Neural cell (in vitro differentiated cells): Measurements from ENCODE around the gene ADGRL3. TPM values are rescaled to one million over a fixed set of nuclear protein-coding genes. Genes with fewer than 3 reads are reported as not detected.

ENCODE experiments used
- H2AFZ ChIP-seq: fragments of 200-600, 300-800 bp; sonication (generic), shearing (Covaris generic); 2 replicates; pipeline ENCODE4 v1.6.0; 2014; ENCODE audit warnings: low read depth, mild to moderate bottlenecking, antibody characterized with exemption, low read length, moderate library complexity
- H3F3A ChIP-seq: fragments of 200-600 bp; shearing (Covaris generic); 2 replicates; pipeline ENCODE4 v1.6.1; 2016; ENCODE audit warnings: mild to moderate bottlenecking, moderate library complexity, mixed read lengths, antibody characterized with exemption, low read length; ENCODE audit not compliant: insufficient read depth, poor library complexity, severe bottlenecking
- H3K27ac ChIP-seq: fragments of 200-600, 300-800 bp; sonication (generic), shearing (Covaris generic); 2 replicates; pipeline ENCODE4 v1.5.1; 2014; ENCODE audit warnings: mild to moderate bottlenecking, low read length, moderate library complexity
- H3K27me3 ChIP-seq: fragments of 300-800, 200-600 bp; sonication (generic), shearing (Covaris generic); 2 replicates; pipeline ENCODE4 v1.6.0; 2014; ENCODE audit warnings: mild to moderate bottlenecking, low read depth, low read length, moderate library complexity; ENCODE audit not compliant: insufficient read depth
- H3K36me3 ChIP-seq: fragments of 300-800, 200-600 bp; sonication (generic), shearing (Covaris generic); 2 replicates; pipeline ENCODE4 v1.5.1; 2014; ENCODE audit warnings: mild to moderate bottlenecking, antibody characterized with exemption, low read length, moderate library complexity; ENCODE audit not compliant: insufficient read depth
- H3K4me2 ChIP-seq: fragments of 300-800, 200-600 bp; sonication (generic), shearing (Covaris generic); 2 replicates; pipeline ENCODE4 v1.6.0; 2014; ENCODE audit warnings: mild to moderate bottlenecking, low read length
- H3K4me3 ChIP-seq: fragments of 300-800, 200-600 bp; sonication (generic), shearing (Covaris generic); 2 replicates; pipeline ENCODE4 v1.5.1; 2014; ENCODE audit warnings: mild to moderate bottlenecking, low read length, moderate library complexity
- H3K79me2 ChIP-seq: fragments of 200-600 bp; shearing (Covaris generic); replicated peaks from 2 replicates; pipeline ENCODE4 v1.6.0; 2014; ENCODE audit warnings: mild to moderate bottlenecking, low read length, moderate library complexity; ENCODE audit not compliant: insufficient read depth
- H3K9ac ChIP-seq: fragments of 300-800, 200-600 bp; sonication (generic), shearing (Covaris generic); 2 replicates; pipeline ENCODE4 v1.6.1; 2016; ENCODE audit warnings: mild to moderate bottlenecking, low read length, mixed read lengths
- H3K9me2 ChIP-seq: fragments of 200-600 bp; shearing (Covaris generic); 2 replicates; pipeline ENCODE4 v1.6.1; 2016; ENCODE audit warnings: mild to moderate bottlenecking, low read length, mixed read lengths; ENCODE audit not compliant: insufficient read depth
- H3K9me3 ChIP-seq: fragments of 200-600, 300-800 bp; sonication (generic), shearing (Covaris generic); 2 replicates; pipeline ENCODE4 v1.6.1; 2016; ENCODE audit warnings: mild to moderate bottlenecking, mixed run types, low read length, moderate library complexity, mixed read lengths
- H4K20me1 ChIP-seq: fragments of 200-600 bp; shearing (Covaris generic); 2 replicates; pipeline ENCODE4 v1.6.1; 2016; ENCODE audit warnings: mild to moderate bottlenecking, mixed run types; ENCODE audit not compliant: insufficient read depth
- CTCF ChIP-seq: fragments of 450-650 bp; IDR thresholded peaks from 2 replicates; pipeline ENCODE4 v1.5.1; 2014; ENCODE audit warnings: antibody characterized with exemption, mild to moderate bottlenecking, moderate library complexity; ENCODE audit not compliant: poor library complexity, severe bottlenecking
- EP300 ChIP-seq: fragments of 450-650 bp; conservative IDR thresholded peaks from 2 replicates; pipeline ENCODE4 v1.6.1; 2014; ENCODE audit warnings: antibody characterized with exemption, mild to moderate bottlenecking, moderate library complexity; ENCODE audit not compliant: poor library complexity, severe bottlenecking
- EZH2 ChIP-seq: fragments of 200-600, 300-800 bp; shearing (Covaris generic), sonication (generic); IDR thresholded peaks from 2 replicates; pipeline ENCODE4 v1.6.1; 2014; ENCODE audit warnings: antibody characterized with exemption, low read length, borderline replicate concordance, mild to moderate bottlenecking; ENCODE audit not compliant: insufficient read depth, poor library complexity, severe bottlenecking
- MXI1 ChIP-seq: fragments of 450-650 bp; conservative IDR thresholded peaks from 2 replicates; pipeline ENCODE4 v1.6.1; 2014; ENCODE audit warnings: antibody characterized with exemption, mild to moderate bottlenecking; ENCODE audit not compliant: poor library complexity, severe bottlenecking
- POLR2AphosphoS5 ChIP-seq: IDR thresholded peaks from 2 replicates; pipeline ENCODE4 v1.6.1; 2012
- RAD21 ChIP-seq: fragments of 450-650 bp; conservative IDR thresholded peaks from 2 replicates; pipeline ENCODE4 v1.6.1; 2014; ENCODE audit warnings: antibody characterized with exemption, mild to moderate bottlenecking, moderate library complexity
- REST ChIP-seq: IDR thresholded peaks from 2 replicates; pipeline ENCODE4 v1.6.1; 2012; ENCODE audit warnings: borderline replicate concordance
- SMC3 ChIP-seq: fragments of 450-650 bp; conservative IDR thresholded peaks from 2 replicates; pipeline ENCODE4 v1.6.1; 2014; ENCODE audit warnings: antibody characterized with exemption, mild to moderate bottlenecking, moderate library complexity; ENCODE audit not compliant: poor library complexity
- TAF1 ChIP-seq: IDR thresholded peaks from 2 replicates; pipeline ENCODE4 v1.6.1; 2012; ENCODE audit warnings: low read depth
- polyA plus RNA-seq: library from polyadenylated mRNA; depleted of rRNA; stranded (reverse); fragments of >200 nt; gene quantifications from 2 replicates; pipeline ENCODE4 v1.2.3, GENCODE V29; 2014

The ADGRL3 gene
- polyA plus RNA-seq, 1 donor from 2014 or later, result 99.4 TPM

GRCh38 chr4:61995717-61996340 lies 795.7 kb downstream of the ADGRL3 start:
- H3K36me3 ChIP-seq, result no peaks in the 10 kb centered on the region
- no peak overlapping the region for H3K4me3 ChIP-seq
- H2AFZ ChIP-seq, result no peak overlapping the region
- no peaks in the 10 kb centered on the region for H3K9me3 ChIP-seq
- H3K27ac ChIP-seq, result peak overlapping the region; percentile 35
- H3K9ac ChIP-seq, result no peak overlapping the region
- H3K9me2 ChIP-seq, result no peaks in the 10 kb centered on the region
- H3K79me2 ChIP-seq, result no peaks in the 10 kb centered on the region
- H3K27me3 ChIP-seq, result no peaks in the 10 kb centered on the region
- no peak overlapping the region for H3K4me2 ChIP-seq
- H4K20me1 ChIP-seq, result no peaks in the 10 kb centered on the region
- TF ChIP-seq RAD21 (no peak), POLR2AphosphoS5 (peak; percentile 80), REST (no peak), TAF1 (no peak), MXI1 (no peak), EZH2 (no peak), CTCF (no peak), SMC3 (no peak), EP300 (peak; percentile 99)
- H3F3A ChIP-seq, result no peaks in the 10 kb centered on the region

DNA sequence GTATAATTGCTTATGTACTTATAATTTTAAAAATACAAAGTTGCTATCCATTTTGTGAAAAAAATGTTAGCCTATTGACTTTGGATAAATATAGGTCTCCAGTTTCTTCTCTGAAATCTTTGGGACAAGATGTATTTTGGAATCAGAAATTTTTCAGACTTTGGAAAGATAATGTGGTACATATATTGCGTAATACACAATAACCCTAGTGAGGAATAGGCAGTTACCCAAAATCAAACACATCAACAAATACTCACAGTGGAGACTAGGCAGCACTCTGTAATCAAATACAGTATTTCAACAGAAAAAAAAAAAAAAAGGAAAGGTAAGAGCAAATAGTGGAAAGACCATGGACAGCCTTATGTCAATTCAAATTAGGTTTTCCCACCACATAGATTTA lies 796.8 kb downstream of the ADGRL3 start:
- no peak overlapping the region for H3K9ac ChIP-seq
- H3K9me2 ChIP-seq, result no peaks in the 10 kb centered on the region
- no peaks in the 10 kb centered on the region for H4K20me1 ChIP-seq
- no peaks in the 10 kb centered on the region for H3K36me3 ChIP-seq
- H3K9me3 ChIP-seq, result no peaks in the 10 kb centered on the region
- H3K27ac ChIP-seq, result no peak overlapping the region
- no peak overlapping the region for H3K4me3 ChIP-seq
- no peak overlapping the region for H3K4me2 ChIP-seq
- H3K27me3 ChIP-seq, result no peaks in the 10 kb centered on the region
- no peaks in the 10 kb centered on the region for H3F3A ChIP-seq
- H2AFZ ChIP-seq, result no peak overlapping the region
- no peak for TF ChIP-seq CTCF
- H3K79me2 ChIP-seq, result no peaks in the 10 kb centered on the region
